GM21515 (cell line): ENCODE measurements around the gene GGNBP2.
"Not testable (repeated sequence)": the region's sequence is repeated elsewhere in the genome, so short reads cannot be mapped to it uniquely, and the experiment has no call there.

Source experiments
- ATAC-seq: cut with Tn5 transposase; IDR thresholded peaks from one replicate; pipeline ENCODE4 v1.9.1; 2021; ENCODE audit not compliant: unreplicated experiment

The GGNBP2 gene

DNA sequence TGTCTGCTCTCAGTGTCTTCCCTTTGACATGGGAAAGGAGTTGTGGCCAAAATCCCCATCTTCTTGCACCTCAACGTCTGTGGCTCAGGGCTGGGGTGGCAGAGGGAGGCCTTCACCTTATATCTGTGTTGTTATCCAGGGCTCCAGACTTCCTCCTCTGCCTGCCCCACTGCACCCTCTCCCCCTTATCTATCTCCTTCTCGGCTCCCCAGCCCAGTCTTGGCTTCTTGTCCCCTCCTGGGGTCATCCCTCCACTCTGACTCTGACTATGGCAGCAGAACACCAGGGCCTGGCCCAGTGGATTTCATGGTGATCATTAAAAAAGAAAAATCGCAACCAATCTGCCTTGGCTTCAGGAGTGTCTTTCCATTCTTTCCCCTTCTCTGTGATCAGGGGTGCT is 55.7 kb downstream of the GGNBP2 start:
- ATAC-seq: no peak

DNA sequence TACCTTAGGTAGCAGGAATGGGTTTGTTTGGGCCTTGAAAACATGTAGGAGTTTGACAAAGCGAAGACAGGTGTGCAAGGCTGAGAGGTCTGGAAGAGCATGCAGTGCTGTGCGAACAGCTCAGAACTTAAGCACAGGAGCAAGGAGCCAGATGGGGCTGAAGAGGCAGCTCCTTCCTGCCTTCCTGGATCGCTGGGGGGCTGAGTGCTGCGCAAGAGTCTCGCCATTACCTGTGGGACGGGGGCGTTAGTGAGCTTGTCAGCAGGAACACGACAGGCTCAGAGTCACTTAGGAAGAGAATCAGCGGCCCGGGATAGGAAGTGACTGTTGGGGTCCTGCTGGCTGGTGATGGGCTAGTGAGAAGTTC is 56.2 kb downstream of the GGNBP2 start:
- ATAC-seq: no peak

DNA sequence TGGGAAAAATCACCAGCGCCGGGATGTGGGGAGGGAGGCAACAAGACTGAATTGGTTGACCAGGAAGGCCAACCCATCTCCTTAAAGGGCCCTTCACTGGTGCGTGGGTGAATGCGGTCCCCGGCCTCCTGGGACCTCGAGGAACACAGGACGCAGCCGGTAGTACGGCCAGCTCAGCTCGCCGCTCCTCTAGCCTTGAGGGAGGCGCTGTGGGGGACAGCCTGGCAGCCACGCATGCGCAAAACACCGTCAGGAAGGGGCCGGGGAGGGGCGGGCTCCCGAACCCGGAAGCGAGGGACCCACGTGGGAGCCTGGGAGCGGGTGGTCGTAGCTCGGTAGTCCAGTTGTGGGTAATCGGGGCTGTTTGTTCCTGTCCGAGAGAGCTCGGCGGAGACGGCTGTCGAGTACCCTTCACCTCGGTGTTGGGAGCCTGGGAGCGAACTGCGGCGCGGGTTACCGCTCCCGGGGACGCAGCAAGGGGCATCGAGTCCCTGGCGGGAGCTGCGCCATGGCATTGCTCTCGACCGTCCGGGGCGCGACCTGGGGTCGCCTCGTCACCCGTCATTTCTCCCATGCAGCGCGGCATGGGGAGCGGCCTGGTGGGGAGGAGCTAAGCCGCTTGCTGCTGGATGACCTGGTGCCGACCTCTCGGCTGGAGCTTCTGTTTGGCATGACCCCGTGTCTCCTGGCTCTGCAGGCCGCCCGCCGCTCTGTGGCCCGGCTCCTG is 56.7 kb downstream of the GGNBP2 start, which contains the start of gene MRM1:
TSS of gene MRM1 (plus strand) at position 281 of the 727 bp plus-strand sequence. CDS start at position 509, 228 bp downstream.
- peak; percentile 62 for ATAC-seq

DNA sequence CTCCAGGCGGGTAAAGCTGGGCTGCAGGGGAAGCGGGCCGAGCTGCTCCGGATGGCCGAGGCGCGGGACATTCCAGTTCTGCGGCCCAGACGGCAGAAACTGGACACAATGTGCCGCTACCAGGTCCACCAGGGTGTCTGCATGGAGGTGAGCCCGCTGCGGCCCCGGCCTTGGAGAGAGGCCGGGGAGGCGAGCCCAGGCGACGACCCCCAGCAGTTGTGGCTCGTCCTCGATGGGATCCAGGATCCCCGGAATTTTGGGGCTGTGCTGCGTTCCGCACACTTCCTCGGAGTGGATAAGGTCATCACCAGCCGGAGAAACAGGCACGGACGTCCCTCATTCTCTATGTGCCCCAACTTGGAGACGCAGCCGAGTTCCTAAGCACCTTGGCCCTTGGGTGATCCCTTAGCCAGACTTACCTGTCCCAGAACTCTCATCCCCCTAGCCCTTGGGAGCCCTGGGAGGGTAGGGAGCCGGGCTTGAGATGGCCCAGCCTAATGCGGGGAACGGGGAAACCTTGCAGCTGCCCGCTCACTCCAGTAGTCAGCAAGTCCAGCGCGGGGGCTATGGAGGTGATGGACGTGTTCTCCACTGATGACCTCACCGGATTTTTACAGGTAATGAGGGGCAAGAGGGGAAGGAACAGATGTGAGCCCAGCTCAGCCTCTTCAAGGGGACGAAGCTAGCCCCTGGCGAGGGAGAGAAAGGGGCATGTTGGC is 57.5 kb downstream of the GGNBP2 start:
- ATAC-seq: peak; percentile 6

DNA sequence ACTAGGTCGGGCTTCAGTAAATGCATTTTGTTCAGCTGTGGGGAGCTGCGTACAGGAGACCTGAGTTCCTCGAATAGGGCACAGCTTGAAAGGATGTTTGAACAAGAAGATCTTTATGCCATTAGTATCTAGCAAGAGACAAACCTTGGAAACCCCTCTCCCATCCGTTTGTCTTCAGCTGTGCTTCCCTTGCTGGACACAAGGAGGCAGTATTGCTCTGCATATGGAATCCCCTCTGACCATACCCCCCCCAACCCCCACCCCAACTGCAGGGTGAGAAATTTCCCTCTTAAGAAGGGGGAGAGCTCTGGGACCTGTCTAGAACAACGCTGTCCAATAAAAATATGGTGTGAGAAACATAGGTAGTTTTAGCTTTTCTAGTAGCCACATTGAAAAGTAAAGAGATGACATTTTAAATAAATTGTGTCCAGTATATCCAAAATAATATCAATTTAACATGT is 58.2 kb downstream of the GGNBP2 start:
- no peak for ATAC-seq

DNA sequence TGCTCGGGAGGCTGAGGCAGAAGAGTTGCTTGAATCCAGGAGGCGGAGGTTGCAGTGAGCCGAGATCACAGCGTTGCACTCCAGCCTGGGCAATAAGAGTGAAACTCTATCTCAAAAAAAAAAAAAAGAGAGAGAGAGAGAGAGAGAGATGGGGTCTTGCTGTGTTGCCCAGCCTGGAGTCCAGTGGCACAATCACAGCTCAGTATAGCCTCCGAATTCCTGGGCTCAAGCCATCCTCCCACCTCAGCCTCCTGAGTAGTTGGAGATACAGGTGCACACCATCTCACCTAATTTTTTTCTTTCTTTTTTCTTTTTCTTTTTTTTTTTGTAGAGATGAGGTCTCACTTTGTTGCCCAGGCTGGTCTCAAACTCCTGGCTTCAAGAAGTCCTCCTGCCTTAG is 60.3 kb downstream of the GGNBP2 start:
- not testable (repeated sequence) for ATAC-seq

DNA sequence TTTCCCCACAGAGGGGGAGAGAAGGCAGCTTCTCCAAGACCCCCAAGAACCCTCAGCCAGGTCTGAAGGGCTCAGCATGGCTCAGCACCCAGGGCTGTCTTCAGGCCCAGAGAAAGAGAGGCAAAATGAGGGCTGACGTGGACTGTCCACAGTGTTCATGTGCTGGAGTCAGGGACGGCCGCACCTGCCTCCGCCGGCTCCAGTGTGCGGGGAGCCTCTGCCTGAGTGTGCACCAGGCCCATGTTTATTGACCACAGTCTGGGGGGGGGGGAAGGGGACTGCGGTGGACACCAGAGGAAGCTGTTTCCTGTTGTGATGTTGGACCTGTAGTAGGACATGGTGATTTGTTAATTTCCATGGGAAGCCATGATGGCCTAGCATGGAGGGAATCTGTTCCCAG is 63.6 kb downstream of the GGNBP2 start:
- ATAC-seq: no peak

DNA sequence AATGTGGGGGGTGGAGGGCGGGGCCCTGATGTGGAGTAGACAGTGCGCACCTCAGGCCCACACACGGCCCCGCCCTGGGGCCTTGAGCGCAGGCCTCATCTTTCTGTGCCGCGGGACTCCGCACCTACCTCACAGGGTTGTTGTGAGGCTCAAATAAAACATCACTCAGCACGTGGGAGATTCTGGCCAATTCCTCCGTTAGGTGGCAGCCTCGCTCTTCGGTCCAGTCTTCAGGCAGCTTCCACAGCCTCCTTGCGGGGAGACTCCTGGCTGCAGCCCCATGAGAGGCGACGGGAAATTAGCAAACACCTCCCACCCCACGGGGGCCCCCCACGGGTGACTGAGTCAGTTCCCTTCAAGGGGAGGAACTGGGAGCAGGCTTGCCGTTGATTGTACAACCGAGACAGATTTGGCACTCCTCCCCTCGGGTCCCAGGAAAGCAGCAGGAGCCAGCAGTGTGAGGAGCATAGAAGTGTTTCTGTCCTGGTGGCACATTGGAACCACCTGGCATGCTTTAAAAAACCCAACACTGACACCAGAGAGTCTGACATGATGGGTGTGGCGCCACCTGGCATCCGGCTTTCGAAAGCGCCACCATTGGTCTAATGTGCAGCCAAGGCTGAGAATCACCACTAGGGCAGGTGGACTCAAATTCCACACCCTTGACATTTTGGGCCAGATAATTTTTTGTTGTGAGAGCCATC is 64.2 kb downstream of the GGNBP2 start:
- ATAC-seq: no peak

DNA sequence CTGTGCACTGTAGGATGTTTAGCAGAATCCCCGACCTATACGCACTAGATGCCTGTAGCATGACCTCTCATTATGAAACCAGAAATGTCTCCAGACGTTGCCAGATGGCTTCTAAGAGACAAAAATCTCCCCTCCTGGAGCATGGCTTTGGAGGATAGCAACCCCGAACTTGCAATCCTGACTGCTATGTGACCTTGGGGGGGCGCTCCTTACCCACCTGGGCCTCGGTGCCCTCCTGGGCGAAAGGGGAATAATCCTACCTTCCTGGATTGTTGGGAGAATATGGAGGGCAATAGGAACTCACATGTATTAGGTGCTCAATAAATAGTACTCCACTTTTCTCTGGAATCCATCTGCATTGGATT is 64.8 kb downstream of the GGNBP2 start:
- no peak for ATAC-seq

DNA sequence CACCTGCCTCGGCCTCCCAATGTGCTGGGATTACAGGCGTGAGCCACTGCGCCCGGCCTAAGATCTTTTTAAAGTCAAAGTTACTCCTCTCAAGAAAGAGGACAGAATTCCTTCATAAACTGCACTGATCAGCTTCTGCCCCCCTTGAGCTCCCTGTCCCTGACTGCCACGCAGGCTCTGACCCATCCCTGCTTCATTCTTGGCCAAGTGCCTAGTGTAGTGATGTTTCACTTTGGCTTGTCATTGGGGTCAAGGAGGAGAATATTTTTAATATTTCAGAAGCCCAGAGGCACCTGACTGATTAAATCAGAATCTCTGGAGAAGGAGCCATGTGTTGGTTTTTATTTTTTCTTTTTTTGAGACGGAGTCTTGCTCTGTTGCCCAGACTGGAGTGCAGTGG is 65.8 kb downstream of the GGNBP2 start:
- ATAC-seq: no peak

DNA sequence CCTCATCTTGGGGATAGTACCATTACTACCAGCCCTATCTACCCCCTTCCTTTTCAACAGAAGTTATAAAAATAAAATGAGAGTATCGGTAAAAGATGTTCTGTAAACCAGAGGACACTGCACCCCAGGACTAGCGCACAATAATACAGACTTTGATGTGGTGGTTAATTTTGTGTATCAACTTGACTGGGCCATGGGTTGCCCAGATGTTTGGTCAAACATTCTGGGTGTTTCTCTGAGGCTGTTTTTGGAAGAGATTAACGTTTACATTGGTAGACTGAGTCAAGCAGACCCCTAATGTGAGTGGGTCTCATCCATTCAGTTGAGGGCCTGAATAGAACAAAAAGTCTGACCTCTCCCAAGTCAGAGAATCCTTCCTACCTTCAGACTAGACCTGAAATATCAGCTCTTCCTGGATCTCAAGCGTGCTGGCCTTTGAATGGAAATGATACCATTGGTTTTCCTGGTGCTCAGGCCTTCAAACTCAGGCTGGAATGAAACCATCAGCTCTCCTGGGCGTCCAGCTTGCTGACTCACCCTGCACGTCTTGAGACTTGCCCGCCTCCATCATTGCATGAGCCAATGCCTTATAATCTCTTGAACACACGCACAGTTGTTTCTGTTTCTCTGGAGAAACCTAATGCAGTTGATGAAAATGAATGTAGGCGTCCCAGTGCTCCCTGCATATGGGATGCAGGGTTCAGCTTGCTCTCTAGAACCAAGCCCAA is 66.8 kb downstream of the GGNBP2 start:
- no peak for ATAC-seq

DNA sequence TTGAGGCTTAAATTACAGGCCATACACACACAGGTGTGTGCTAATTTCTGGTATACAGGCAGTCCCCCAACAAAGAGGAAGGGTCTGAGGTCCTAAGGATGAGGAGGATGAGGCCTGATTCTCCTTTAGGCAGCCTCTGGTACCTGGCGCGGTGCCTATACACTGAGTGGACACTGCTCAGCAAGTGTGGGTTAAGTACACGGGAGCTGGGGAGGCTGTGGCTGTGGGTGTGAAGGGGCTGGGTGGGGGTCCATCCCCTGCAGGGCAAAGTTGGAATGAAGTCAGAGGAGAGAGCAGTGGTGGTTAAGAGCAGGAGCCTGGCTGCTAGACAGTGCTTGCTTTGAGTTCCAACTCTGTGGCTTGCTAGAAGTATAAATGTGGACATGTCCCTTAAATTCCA is 67.6 kb downstream of the GGNBP2 start:
- ATAC-seq: no peak

DNA sequence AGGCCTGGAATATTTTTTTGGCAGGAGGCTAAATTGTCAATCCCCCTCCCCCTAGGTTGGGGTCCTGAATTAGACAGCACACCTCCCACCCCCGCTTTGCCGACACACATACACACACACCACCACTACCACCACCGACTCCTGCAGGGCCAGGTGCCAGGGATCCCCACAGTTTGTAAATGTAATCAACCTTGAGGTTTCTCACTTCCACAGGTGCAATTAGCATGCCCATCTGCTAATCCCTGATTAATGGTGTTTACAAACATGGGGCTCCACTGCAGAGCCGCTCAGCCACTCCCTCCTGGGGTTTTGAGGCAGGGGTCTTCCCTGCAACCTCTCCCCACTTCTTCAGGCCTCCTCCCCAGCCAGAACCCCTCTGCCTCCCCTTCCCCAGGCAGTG is 68.4 kb downstream of the GGNBP2 start:
- ATAC-seq: no peak

DNA sequence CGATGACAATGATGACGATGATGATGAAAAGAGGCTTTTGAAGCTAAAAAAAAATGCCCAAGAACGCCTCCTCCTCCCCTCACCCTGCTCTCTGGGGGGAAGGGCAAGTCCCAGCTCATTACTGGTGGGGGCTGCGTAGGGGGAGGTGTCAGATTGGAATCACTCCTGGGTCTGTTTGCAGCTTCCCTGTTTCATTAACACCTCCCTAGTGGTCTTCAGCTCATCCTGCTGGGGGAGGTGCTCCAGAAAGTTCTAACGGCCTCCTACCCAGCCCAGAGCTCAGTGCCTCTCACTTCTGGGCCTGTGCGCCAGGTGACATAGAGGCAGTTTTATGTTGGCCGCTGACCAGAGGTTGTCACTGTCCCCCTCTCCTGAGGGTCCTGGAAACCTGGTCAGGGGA is 69.4 kb downstream of the GGNBP2 start:
- ATAC-seq: no peak

DNA sequence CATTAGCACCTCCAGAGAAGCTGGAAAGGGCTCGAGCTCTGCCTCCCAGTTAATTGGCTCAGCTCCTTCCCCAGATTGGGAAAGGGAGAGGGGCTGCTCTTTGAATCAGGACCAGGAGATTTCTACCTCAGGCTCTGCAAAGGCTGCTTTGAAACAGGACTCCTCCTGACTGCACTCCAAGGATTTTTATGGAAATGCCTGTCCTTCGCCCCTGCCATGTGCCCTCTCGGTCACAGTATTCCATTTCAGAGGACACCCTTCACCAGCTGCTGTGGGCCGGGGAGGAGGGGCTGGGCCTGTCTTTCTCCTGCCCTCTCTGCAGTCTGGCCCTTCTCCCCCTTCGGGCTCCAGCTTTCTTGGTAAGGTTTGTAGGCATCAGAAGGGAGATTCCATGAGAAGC is 70.2 kb downstream of the GGNBP2 start:
- no peak for ATAC-seq

DNA sequence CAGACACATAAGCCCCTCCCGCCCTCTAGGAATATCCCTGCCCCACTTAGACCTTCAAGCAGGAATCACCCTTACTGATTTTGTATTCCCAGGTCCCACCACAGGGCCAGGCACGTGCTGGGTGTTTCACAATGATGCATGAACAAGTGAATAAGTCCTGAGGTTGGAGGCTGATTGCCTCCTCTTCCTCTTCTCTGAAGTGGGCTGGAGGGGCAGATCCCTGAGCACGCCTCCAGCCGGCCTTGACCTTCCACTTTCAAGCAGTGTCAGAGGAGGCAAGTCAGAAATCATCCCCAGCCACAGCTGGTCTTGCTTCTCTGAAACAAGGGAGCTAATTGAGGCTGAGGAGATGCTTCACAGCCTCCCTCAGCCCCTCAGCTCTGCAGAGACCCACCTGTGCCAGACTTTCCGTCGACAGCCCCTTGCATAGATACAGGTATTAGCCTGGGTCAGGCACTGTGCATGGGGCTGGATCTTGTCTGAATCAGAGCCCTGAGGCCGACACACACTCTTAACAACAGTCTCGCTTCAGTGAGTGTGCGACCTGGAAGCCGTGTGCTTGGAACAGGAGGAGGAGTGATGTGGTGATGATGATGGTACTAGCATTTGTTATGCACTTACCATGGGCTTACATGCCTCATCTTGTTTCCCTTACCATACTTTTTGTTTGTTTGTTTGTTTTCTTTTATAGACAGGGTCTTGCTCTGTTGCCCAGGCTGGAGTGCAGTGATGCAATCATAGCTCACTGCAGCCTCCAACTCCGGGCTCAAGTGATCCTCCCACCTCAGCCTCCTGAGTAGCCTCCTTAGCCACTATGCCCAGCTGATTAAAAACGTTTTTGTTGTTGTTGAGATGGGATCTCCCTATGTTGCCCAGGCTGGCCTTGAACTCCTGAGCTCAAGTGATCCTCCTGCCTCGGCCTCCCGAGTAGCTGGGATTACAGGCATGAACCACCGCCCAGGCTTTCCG is 71.6 kb downstream of the GGNBP2 start:
- no peak for ATAC-seq

DNA sequence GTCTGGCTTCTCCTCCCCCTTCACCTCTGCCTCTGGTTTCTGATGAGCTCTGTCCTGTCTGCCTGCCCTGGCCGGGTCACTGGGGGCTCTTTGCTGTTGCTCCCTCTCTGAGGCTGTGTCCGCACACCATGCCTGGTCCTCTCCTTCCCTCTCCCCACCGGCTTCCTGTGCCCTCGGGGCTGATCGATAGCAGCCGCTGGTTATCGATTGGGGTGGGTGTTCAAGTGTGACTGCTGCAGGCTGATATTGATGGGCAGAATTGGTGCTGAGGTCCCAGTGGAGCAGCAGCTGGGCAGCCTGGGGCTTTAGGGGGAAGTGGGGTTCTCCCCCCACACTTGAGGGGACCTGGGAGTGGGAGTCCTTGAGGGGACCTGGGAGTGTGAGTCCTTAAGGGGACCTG is 73.1 kb downstream of the GGNBP2 start:
- ATAC-seq: no peak

DNA sequence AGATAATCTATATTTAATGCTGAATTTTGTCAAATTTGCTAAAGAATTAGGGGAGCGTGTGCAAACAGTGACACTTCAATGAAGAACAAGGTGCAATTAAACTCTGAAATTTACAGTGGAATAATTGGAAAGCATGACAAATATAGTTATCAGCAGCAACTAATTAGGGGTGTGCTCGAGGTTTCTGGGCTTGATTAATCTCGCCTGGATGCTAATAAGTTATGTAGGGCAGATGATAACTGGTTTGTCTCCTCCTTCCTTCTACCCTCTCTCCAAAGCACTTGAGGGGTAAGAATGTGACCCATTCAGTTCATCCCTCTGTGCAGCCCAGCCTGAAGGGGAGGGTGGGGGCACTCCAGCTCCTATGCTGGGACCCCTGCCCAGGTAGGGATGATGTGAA is 78.6 kb downstream of the GGNBP2 start:
- ATAC-seq: no peak

DNA sequence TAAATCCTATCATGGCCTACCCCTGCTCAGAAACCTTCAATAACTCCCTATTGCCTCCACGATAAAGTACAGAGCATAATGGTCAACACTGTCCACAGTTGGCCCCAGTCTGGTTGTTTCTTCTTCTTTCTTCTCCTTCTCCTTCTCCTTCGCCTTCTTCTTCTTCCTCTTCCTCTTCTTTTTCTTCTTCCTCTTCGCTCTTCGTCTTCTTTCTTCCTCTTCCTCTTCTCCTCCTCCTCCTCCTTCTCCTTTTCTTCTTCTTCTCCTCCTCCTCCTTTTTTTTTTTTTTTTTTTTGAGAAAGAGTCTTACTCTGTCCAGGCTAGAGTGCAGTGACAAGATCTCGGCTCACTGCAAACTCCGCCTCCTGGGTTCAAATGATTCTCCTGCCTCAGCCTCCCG is 80.5 kb downstream of the GGNBP2 start:
- ATAC-seq: no peak

DNA sequence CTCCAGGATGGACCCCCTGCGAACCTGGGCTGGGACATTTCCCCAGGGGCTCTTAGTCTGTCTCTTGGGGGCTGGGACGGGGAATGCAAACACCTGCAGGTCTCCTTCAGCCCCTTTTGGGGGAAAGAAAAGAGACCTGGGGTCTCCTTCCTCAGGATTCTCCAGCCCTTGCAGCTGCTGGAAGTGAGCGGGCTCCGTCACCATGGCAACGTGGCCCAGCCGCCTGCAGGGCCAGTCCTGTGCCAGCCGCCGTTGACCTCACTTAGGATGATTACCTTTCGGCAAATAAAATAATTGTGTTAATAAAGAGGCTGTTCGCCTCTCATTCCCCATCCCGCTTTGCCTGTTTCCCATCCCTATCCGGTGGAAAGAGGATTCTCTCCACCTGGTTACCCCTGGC is 82.4 kb downstream of the GGNBP2 start:
- ATAC-seq: no peak
